Measurements from ENCODE around the gene CYP2B6.
"Not testable (repeated sequence)": the region's sequence is repeated elsewhere in the genome, so short reads cannot be mapped to it uniquely, and the experiment has no call there.

DNA sequence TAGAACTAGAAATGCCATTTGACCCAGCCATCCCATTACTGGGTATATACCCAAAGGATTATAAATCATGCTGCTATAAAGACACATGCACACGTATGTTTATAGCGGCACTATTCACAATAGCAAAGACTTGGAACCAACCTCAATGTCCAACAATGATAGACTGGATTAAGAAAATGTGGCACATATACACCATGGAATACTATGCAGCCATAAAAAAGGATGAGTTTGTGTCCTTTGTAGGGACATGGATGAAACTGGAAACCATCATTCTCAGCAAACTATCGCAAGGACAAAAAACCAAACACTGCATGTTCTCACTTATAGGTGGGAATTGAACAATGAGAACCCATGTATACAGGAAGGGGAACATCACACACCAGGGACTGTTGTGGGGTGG, 23.0 kb upstream of the CYP2B6 start:
- TF ChIP-seq CTCF (IDR thresholded peaks at IDR 0.05; ENCODE audit: low read depth, low read length, poor library complexity, severe bottlenecking); EZH2phosphoT487 (IDR thresholded peaks at IDR 0.05; ENCODE audit: borderline replicate concordance, low read length): not testable (repeated sequence)
